SK-N-SH treated with all-trans-retinoic acid at 6 μM for 48 hours (cell line): ENCODE measurements around the gene CDX2.

Experiments used
- ATAC-seq: fragments of 200-7000 bp; cut with Tn5 transposase; 3 replicates; pipeline ENCODE4 v1.9.1; 2020; ENCODE audit warnings: mild to moderate bottlenecking, moderate library complexity
- ARNTL ChIP-seq: fragments of 450-650 bp; formaldehyde crosslinking; IDR thresholded peaks from 2 replicates; pipeline ENCODE4 v1.5.0; 2020; ENCODE audit warnings: low read depth, mild to moderate bottlenecking, moderate library complexity, borderline replicate concordance
- BACH2 ChIP-seq: fragments of 250-450 bp; sonication (Bioruptor Pico); IDR thresholded peaks from 2 replicates; pipeline ENCODE4 v1.9.0; 2021; ENCODE audit warnings: mild to moderate bottlenecking, borderline replicate concordance
- CREB5 ChIP-seq: fragments of 250-450 bp; sonication (Bioruptor Pico); IDR thresholded peaks from 2 replicates; pipeline ENCODE4 v1.5.1; 2020; ENCODE audit warnings: low read depth, mild to moderate bottlenecking, moderate library complexity
- CSDC2 ChIP-seq: fragments of 250-450 bp; sonication (Bioruptor Pico); IDR thresholded peaks from 2 replicates; pipeline ENCODE4 v1.5.0; 2020; ENCODE audit warnings: mild to moderate bottlenecking, moderate library complexity
- CSRNP3 ChIP-seq: fragments of 250-450 bp; sonication (Bioruptor Pico); IDR thresholded peaks from 2 replicates; pipeline ENCODE4 v1.5.1; 2021; ENCODE audit warnings: mild to moderate bottlenecking, moderate library complexity
- ESRRG ChIP-seq: fragments of 250-450 bp; sonication (Bioruptor Pico); IDR thresholded peaks from 2 replicates; pipeline ENCODE4 v1.6.1; 2021; ENCODE audit warnings: mild to moderate bottlenecking
- GLIS3 ChIP-seq: fragments of 250-450 bp; sonication (Bioruptor Pico); IDR thresholded peaks from 2 replicates; pipeline ENCODE4 v1.5.0; 2020; ENCODE audit warnings: mild to moderate bottlenecking, moderate library complexity
- ISL1 ChIP-seq: fragments of 250-450 bp; sonication (Bioruptor Pico); IDR thresholded peaks from 2 replicates; pipeline ENCODE4 v2.1.2; 2022; ENCODE audit warnings: mild to moderate bottlenecking, moderate library complexity
- PATZ1 ChIP-seq: fragments of 250-450 bp; sonication (Bioruptor Pico); IDR thresholded peaks from 2 replicates; pipeline ENCODE4 v1.8.0; 2020; ENCODE audit warnings: mild to moderate bottlenecking, moderate library complexity, borderline replicate concordance
- POU6F1 ChIP-seq: fragments of 250-450 bp; sonication (Bioruptor Pico); IDR thresholded peaks from 2 replicates; pipeline ENCODE4 v1.8.0; 2021; ENCODE audit warnings: low read depth, mild to moderate bottlenecking, moderate library complexity, borderline replicate concordance
- PPARA ChIP-seq: fragments of 250-450 bp; sonication (Bioruptor Pico); IDR thresholded peaks from 2 replicates; pipeline ENCODE4 v1.5.0; 2020; ENCODE audit warnings: mild to moderate bottlenecking, borderline replicate concordance
- RARB ChIP-seq: fragments of 250-450 bp; sonication (Bioruptor Pico); IDR thresholded peaks from 2 replicates; pipeline ENCODE4 v1.8.0; 2021; ENCODE audit warnings: mild to moderate bottlenecking, moderate library complexity
- SNAI2 ChIP-seq: fragments of 250-450 bp; sonication (Bioruptor Pico); IDR thresholded peaks from 2 replicates; pipeline ENCODE4 v1.5.0; 2020; ENCODE audit warnings: mild to moderate bottlenecking, moderate library complexity
- TCF4 ChIP-seq: fragments of 250-450 bp; sonication (Bioruptor Pico); IDR thresholded peaks from 2 replicates; pipeline ENCODE4 v1.8.0; 2021; ENCODE audit warnings: mild to moderate bottlenecking, moderate library complexity, borderline replicate concordance
- TOX ChIP-seq: fragments of 250-450 bp; sonication (Bioruptor Pico); IDR thresholded peaks from 2 replicates; pipeline ENCODE4 v1.8.0; 2021; ENCODE audit warnings: mild to moderate bottlenecking, moderate library complexity, borderline replicate concordance
- TSHZ2 ChIP-seq: fragments of 250-450 bp; sonication (Bioruptor Pico); IDR thresholded peaks from 2 replicates; pipeline ENCODE4 v1.5.0; 2020; ENCODE audit warnings: mild to moderate bottlenecking, moderate library complexity
- ZFP3 ChIP-seq: fragments of 250-450 bp; sonication (Bioruptor Pico); IDR thresholded peaks from 2 replicates; pipeline ENCODE4 v1.5.0; 2020; ENCODE audit warnings: mild to moderate bottlenecking, moderate library complexity
- ZFP30 ChIP-seq: fragments of 450-650 bp; formaldehyde crosslinking; IDR thresholded peaks from 2 replicates; pipeline ENCODE4 v1.5.0; 2022; ENCODE audit warnings: mild to moderate bottlenecking, moderate library complexity
- ZNF565 ChIP-seq: fragments of 450-650 bp; formaldehyde crosslinking; conservative IDR thresholded peaks from 2 replicates; pipeline ENCODE4 v1.5.0; 2020; ENCODE audit warnings: low read depth, mild to moderate bottlenecking, moderate library complexity
- ZNF70 ChIP-seq: fragments of 450-650 bp; formaldehyde crosslinking; IDR thresholded peaks from 2 replicates; pipeline ENCODE4 v1.5.0; 2020; ENCODE audit warnings: mild to moderate bottlenecking, moderate library complexity
- ZNF8 ChIP-seq: fragments of 450-650 bp; formaldehyde crosslinking; IDR thresholded peaks from 2 replicates; pipeline ENCODE4 v1.5.0; 2020; ENCODE audit warnings: mild to moderate bottlenecking, moderate library complexity

Gene CDX2

GRCh38 chr13:28001049-28001448 lies 31.9 kb upstream of the CDX2 start:
- TF ChIP-seq CSDC2 (no peak), BACH2 (no peak), TOX (CRISPR knock-in tag) (no peak)
- no peak for ATAC-seq

- no peak for ATAC-seq
- TF ChIP-seq ISL1 (CRISPR knock-in tag) (no peak), TSHZ2 (no peak), SNAI2 (no peak), TOX (CRISPR knock-in tag) (no peak), ESRRG (CRISPR knock-in tag) (no peak), ZFP30 (no peak), ZNF70 (CRISPR knock-in tag) (no peak), ARNTL (CRISPR knock-in tag) (no peak), POU6F1 (CRISPR knock-in tag) (no peak)
Measured at GRCh38 chr13:28000567-28000966, 31.5 kb upstream of the CDX2 start.

- ATAC-seq = peak; percentile 86
- TF ChIP-seq PPARA (CRISPR knock-in tag) = no peak
- TF ChIP-seq ZFP30 = no peak
- no peak for TF ChIP-seq ARNTL (CRISPR knock-in tag)
- TF ChIP-seq TCF4 (CRISPR knock-in tag) = no peak
- no peak for TF ChIP-seq SNAI2
- TF ChIP-seq BACH2 = no peak
- TF ChIP-seq ZFP3 (CRISPR knock-in tag) = no peak
- no peak for TF ChIP-seq ISL1 (CRISPR knock-in tag)
- no peak for TF ChIP-seq GLIS3
- no peak for TF ChIP-seq PATZ1 (CRISPR knock-in tag)
- TF ChIP-seq CSRNP3 (CRISPR knock-in tag) = no peak
Measured at GRCh38 chr13:27997904-27998522, 28.9 kb upstream of the CDX2 start.

GRCh38 chr13:27991881-27992280 lies 22.8 kb upstream of the CDX2 start:
- no peak for ATAC-seq
- no peak for TF ChIP-seq TSHZ2
- TF ChIP-seq RARB (CRISPR knock-in tag) = no peak
- no peak for TF ChIP-seq ZFP3 (CRISPR knock-in tag)
- no peak for TF ChIP-seq ESRRG (CRISPR knock-in tag)
- TF ChIP-seq SNAI2 = no peak
- TF ChIP-seq ZNF70 (CRISPR knock-in tag) = no peak
- TF ChIP-seq ZNF565 (CRISPR knock-in tag) = no peak
- TF ChIP-seq ZNF8 (CRISPR knock-in tag) = no peak
- no peak for TF ChIP-seq CREB5
- TF ChIP-seq TOX (CRISPR knock-in tag) = no peak
- TF ChIP-seq CSRNP3 (CRISPR knock-in tag) = no peak
- TF ChIP-seq CSDC2 = no peak
- TF ChIP-seq ARNTL (CRISPR knock-in tag) = no peak
- TF ChIP-seq GLIS3 = no peak
- no peak for TF ChIP-seq TCF4 (CRISPR knock-in tag)
- no peak for TF ChIP-seq PPARA (CRISPR knock-in tag)
- no peak for TF ChIP-seq ISL1 (CRISPR knock-in tag)
